Testis (tissue), 3 donors: ENCODE results near the gene ARHGAP5. TPM values are rescaled to one million over a fixed set of nuclear protein-coding genes. Genes with fewer than 3 reads are reported as not detected.

Experiments
- DNase-seq: peaks from one replicate; pipeline ENCODE4 v3.0.0-alpha.2; 2019
- H3K27ac ChIP-seq, 2 donors: fragments of 200-600 bp; sonication (generic); one replicate each; pipeline ENCODE4 v1.5.1; 2019
- H3K27me3 ChIP-seq: fragments of 200-600 bp; sonication (generic); one replicate; pipeline ENCODE4 v1.5.1; 2019
- H3K36me3 ChIP-seq: fragments of 200-600 bp; sonication (generic); one replicate; pipeline ENCODE4 v1.5.1; 2017; ENCODE audit warnings: low read depth; ENCODE audit errors: missing control alignments
- H3K4me1 ChIP-seq: fragments of 200-600 bp; sonication (generic); one replicate; pipeline ENCODE4 v1.5.1; 2019
- H3K4me3 ChIP-seq, 2 donors: fragments of 200-600 bp; sonication (generic); one replicate each; pipeline ENCODE4 v1.5.1; 2017 to 2019
- H3K9me3 ChIP-seq: fragments of 200-600 bp; sonication (generic); one replicate; pipeline ENCODE4 v1.5.1; 2017
- POLR2A ChIP-seq: fragments of 450-650 bp; IDR thresholded peaks from one replicate; pipeline ENCODE4 v1.6.1; 2017; ENCODE audit warnings: antibody characterized with exemption, mild to moderate bottlenecking, moderate library complexity
- whole genome bisulfite sequencing, 2 donors: methylation state at CpG; one replicate each; pipeline ENCODE4 v1.1.5; 2018; 5-methylcytosine and 5-hydroxymethylcytosine counted together
- intact Hi-C: fragments of 100-400 bp; cut with DNase I; formaldehyde crosslinking; loops from one replicate; pipeline ENCODE4 v1.15.1; 2023; ENCODE audit warnings: low total_unique reads
- polyA plus RNA-seq: library from polyadenylated mRNA; stranded (reverse); fragments of 350-450 nt; fragmentation: Illumina TruSeq; extraction: RNeasy Lipid Tissue Mini Kit (QIAGEN cat#74804); gene quantifications from one replicate; pipeline ENCODE4 v1.2.3, GENCODE V29; 2014; ENCODE audit warnings: low read depth, low replicate concordance; ENCODE audit not compliant: insufficient read depth
- total RNA-seq, 2 donors: library from RNA; depleted of rRNA; stranded (reverse); fragments of >200 nt; gene quantifications; one replicate each; pipeline ENCODE4 v1.2.3, GENCODE V29; 2016
- TF ChIP-seq, protein P1 (sequence below), 3 experiments: fragments of 450-650 bp in 2 of 3; fragments of 200-600 bp in 1 of 3; sonication (generic) in 1 of 3; IDR thresholded peaks; one replicate each; pipeline ENCODE4 v1.5.1; 2016 to 2019; ENCODE audit warnings: antibody characterized with exemption in 3 of 3, mild to moderate bottlenecking in 2 of 3, moderate library complexity in 1 of 3

Gene ARHGAP5
- total and polyA plus RNA-seq, 3 donors from 2014 or later: 41.5 to 161 (median 115) TPM

DNA sequence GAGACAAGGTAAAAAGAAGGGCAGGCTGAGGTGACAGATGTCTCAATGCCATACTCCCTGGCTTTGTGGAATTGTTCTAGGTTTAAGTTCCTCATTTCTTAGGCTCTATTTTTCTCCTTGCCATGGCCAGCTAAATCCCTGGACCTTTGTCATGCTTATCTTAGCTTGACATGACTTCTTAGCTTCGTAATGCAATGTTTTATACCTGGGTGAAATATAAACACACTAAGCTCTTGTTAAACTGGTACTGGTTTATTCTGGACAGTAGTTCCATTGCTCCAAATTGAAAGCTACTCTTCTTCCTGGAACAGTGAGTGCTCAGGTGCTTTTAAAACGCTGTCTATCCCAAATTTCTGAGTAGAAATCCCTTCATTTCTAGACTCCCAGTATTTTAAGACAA, 17.4 kb upstream of the ARHGAP5 start:
- Histone ChIP-seq H3K4me3 (no peak overlapping the region), H3K4me1 (no peaks in the 10 kb centered on the region), H3K27ac (no peak overlapping the region), H3K36me3 (no peaks in the 10 kb centered on the region), H3K9me3 (no peaks in the 10 kb centered on the region), H3K27me3 (no peaks in the 10 kb centered on the region)
- WGBS, 2 donors: 69 to 84% methylated on average over 2 of the region's 2 CpGs
- no peak for TF ChIP-seq POLR2A
- TF ChIP-seq, protein P1, sequence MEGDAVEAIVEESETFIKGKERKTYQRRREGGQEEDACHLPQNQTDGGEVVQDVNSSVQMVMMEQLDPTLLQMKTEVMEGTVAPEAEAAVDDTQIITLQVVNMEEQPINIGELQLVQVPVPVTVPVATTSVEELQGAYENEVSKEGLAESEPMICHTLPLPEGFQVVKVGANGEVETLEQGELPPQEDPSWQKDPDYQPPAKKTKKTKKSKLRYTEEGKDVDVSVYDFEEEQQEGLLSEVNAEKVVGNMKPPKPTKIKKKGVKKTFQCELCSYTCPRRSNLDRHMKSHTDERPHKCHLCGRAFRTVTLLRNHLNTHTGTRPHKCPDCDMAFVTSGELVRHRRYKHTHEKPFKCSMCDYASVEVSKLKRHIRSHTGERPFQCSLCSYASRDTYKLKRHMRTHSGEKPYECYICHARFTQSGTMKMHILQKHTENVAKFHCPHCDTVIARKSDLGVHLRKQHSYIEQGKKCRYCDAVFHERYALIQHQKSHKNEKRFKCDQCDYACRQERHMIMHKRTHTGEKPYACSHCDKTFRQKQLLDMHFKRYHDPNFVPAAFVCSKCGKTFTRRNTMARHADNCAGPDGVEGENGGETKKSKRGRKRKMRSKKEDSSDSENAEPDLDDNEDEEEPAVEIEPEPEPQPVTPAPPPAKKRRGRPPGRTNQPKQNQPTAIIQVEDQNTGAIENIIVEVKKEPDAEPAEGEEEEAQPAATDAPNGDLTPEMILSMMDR (IDR thresholded peaks at IDR 0.05): no peak
- no peak for DNase-seq
- intact Hi-C loops: no loop called here

GRCh38 chr14:32064931-32065330, 12.2 kb upstream of the ARHGAP5 start:
- no peak for TF ChIP-seq POLR2A
- TF ChIP-seq, protein P1 (IDR thresholded peaks at IDR 0.05): no peak
- Histone ChIP-seq H3K4me3 (no peak overlapping the region), H3K36me3 (no peaks in the 10 kb centered on the region), H3K27ac (no peak overlapping the region), H3K27me3 (no peaks in the 10 kb centered on the region), H3K4me1 (no peaks in the 10 kb centered on the region), H3K9me3 (no peaks in the 10 kb centered on the region)
- WGBS, 2 donors: 87 to 88% methylated on average over 4 of the region's 4 CpGs
- intact Hi-C loops: no loop called here
- no peak for DNase-seq

DNA sequence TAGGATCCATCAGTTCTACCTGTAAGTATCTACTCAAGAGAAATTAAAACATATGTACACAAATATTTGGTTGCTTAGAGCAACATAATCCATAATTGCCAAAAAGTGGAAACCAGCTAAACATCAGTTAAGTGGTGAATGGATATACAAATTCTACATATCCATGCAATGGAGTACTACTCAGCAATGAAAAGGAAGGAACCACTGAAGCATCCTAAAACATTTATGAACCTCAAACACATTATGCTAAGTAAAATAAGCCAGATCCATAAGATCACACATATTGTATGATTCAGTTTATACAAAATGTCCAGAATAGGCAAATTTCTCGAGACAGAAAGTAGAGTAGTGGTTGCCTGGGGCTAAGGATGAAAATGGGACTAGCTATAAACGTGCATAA, 8.4 kb upstream of the ARHGAP5 start:
- Histone ChIP-seq H3K4me1 (peaks cover 1% of the 10 kb centered on the region), H3K9me3 (no peaks in the 10 kb centered on the region), H3K36me3 (no peaks in the 10 kb centered on the region), H3K27me3 (no peaks in the 10 kb centered on the region), H3K27ac (no peak overlapping the region), H3K4me3 (no peak overlapping the region)
- TF ChIP-seq, protein P1 (IDR thresholded peaks at IDR 0.05): no peak
- no peak for TF ChIP-seq POLR2A
- intact Hi-C loops: no loop called here
- DNase-seq: no peak
- WGBS, 2 donors: 91 to 93% methylated on average over 2 of the region's 2 CpGs

DNA sequence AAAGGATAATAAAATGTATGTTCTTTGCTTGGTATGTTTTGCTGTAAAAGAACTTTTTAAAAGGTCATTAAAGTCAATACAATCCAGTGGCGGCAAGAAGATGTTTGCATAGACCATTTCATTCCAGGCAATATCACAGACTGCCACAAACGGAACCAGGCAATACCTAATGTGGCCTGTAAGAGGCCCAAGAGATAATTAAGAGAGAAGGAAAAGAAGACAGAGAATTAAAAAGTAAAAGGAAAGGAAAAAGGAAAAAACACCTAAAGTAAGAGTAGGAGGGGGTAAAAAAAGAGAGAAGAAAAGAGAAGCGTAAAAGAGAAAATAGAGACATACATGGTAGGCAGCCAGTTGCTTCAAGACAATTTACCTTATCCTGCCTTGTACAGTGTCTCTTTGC, 6.8 kb upstream of the ARHGAP5 start:
- Histone ChIP-seq H3K27ac (no peak overlapping the region), H3K9me3 (no peaks in the 10 kb centered on the region), H3K4me3 (no peak overlapping the region), H3K27me3 (no peaks in the 10 kb centered on the region), H3K36me3 (no peaks in the 10 kb centered on the region), H3K4me1 (peaks cover 4% of the 10 kb centered on the region)
- DNase-seq: no peak
- TF ChIP-seq, protein P1 (IDR thresholded peaks at IDR 0.05): no peak
- no peak for TF ChIP-seq POLR2A
- intact Hi-C loops: no loop called here
- 90 to 93% methylated on average over 3 of the region's 3 CpGs for WGBS, 2 donors

- H3K27ac ChIP-seq: peak overlapping the region in 1 of 2 donors; percentile 28
Measured at GRCh38 chr14:32072676-32073075, 4.4 kb upstream of the ARHGAP5 start.

More at GRCh38 chr14:32072676-32073075, 4.4 kb upstream of the ARHGAP5 start:
- intact Hi-C loops: no loop called here
- Histone ChIP-seq H3K9me3 (no peaks in the 10 kb centered on the region), H3K4me1 (peaks cover 4% of the 10 kb centered on the region), H3K36me3 (no peaks in the 10 kb centered on the region), H3K4me3 (no peak overlapping the region), H3K27me3 (no peaks in the 10 kb centered on the region)
- WGBS, 2 donors: 74 to 80% methylated on average over 1 of the region's 1 CpG
- TF ChIP-seq POLR2A: no peak
- TF ChIP-seq, protein P1 (IDR thresholded peaks at IDR 0.05): no peak
- no peak for DNase-seq
